Stimulated activated CD4-positive, alpha-beta T cell treated with anti-CD3 and anti-CD28 coated beads, Interleukin-12 subunit alpha, Interleukin-12 subunit beta, amount 100 ng/mL, for 24 hours (primary cell): Measurements from ENCODE around the gene ZSCAN21.

ENCODE experiments used
- DNase-seq, 2 experiments: peaks; one replicate each; pipeline ENCODE4 v3.0.0-alpha.2; 2020; ENCODE audit warnings: low read depth in 2 of 2

ZSCAN21 gene

GRCh38 chr7:100027197-100027596 lies 22.4 kb upstream of the ZSCAN21 start:
- no peak for DNase-seq

- no peak for DNase-seq
Observed at GRCh38 chr7:100029596-100029995, 20.0 kb upstream of the ZSCAN21 start.

GRCh38 chr7:100033526-100033925 lies 16.0 kb upstream of the ZSCAN21 start:
- no peak for DNase-seq

- DNase-seq, result no peak
Observed at GRCh38 chr7:100034871-100035510, 14.6 kb upstream of the ZSCAN21 start.

- DNase-seq, result no peak
Observed at GRCh38 chr7:100035876-100036275, 13.7 kb upstream of the ZSCAN21 start.

- no peak for DNase-seq
Observed at GRCh38 chr7:100038326-100038725, 11.2 kb upstream of the ZSCAN21 start.

- DNase-seq, result no peak
Observed at GRCh38 chr7:100040575-100040974, 9.0 kb upstream of the ZSCAN21 start.

- no peak for DNase-seq
Observed at GRCh38 chr7:100044718-100045117, 4.9 kb upstream of the ZSCAN21 start.

GRCh38 chr7:100048680-100049079 lies 894 bp upstream of the ZSCAN21 start:
- DNase-seq, result no peak

GRCh38 chr7:100051611-100052010 lies 2.0 kb downstream of the ZSCAN21 start:
- DNase-seq, result no peak

GRCh38 chr7:100053215-100053614 lies 3.6 kb downstream of the ZSCAN21 start:
- DNase-seq, result no peak

GRCh38 chr7:100057006-100057405 lies 7.4 kb downstream of the ZSCAN21 start:
- DNase-seq, result no peak

- DNase-seq, result no peak
Observed at GRCh38 chr7:100059251-100059739, 9.7 kb downstream of the ZSCAN21 start.

GRCh38 chr7:100061518-100062193 lies 12.1 kb downstream of the ZSCAN21 start:
- DNase-seq, result no peak

- DNase-seq, result no peak
Observed at GRCh38 chr7:100063376-100063775, 13.8 kb downstream of the ZSCAN21 start.

GRCh38 chr7:100064162-100064561 lies 14.6 kb downstream of the ZSCAN21 start:
- no peak for DNase-seq

GRCh38 chr7:100065452-100066186 lies 16.0 kb downstream of the ZSCAN21 start:
- DNase-seq, result no peak

- DNase-seq, result no peak
Observed at GRCh38 chr7:100066953-100067352, 17.4 kb downstream of the ZSCAN21 start.

- no peak for DNase-seq
Observed at GRCh38 chr7:100069991-100070390, 20.4 kb downstream of the ZSCAN21 start.

GRCh38 chr7:100071018-100071723 lies 21.6 kb downstream of the ZSCAN21 start:
- no peak for DNase-seq

GRCh38 chr7:100072462-100072861 lies 22.9 kb downstream of the ZSCAN21 start:
- DNase-seq, result no peak

GRCh38 chr7:100074841-100075240 lies 25.3 kb downstream of the ZSCAN21 start:
- DNase-seq, result no peak
